Measurements from ENCODE around the gene EHMT1. TPM values are rescaled to one million over a fixed set of nuclear protein-coding genes. Genes with fewer than 3 reads are reported as not detected.
"Not testable (repeated sequence)": the region's sequence is repeated elsewhere in the genome, so short reads cannot be mapped to it uniquely, and the experiment has no call there.

Gene EHMT1
- total RNA-seq, 1 donor from 2014 or later, result 159 TPM

- TF ChIP-seq CTCF (IDR thresholded peaks at IDR 0.05; ENCODE audit: unreplicated experiment), result no peak
- Mint-ChIP-seq H3K4me3 (ENCODE audit: low read depth) (no peak overlapping the region), H3K27ac (peak overlapping the region; percentile 79), H3K4me1 (ENCODE audit: low read depth) (peaks cover 1% of the 10 kb centered on the region), H3K27me3 (no peaks in the 10 kb centered on the region), H3K9me3 (ENCODE audit: low read depth) (peaks cover 3% of the 10 kb centered on the region), H3K36me3 (ENCODE audit: insufficient read depth) (peaks cover 26% of the 10 kb centered on the region)
- DNase-seq (ENCODE audit: low spot score, unreplicated experiment), result no peak
These were observed 91.9 kb downstream of the EHMT1 start for GRCh38 chr9:137710704-137711103.

GRCh38 chr9:137711678-137712105 is 92.9 kb downstream of the EHMT1 start:
- peaks cover 1% of the 10 kb centered on the region for H3K4me1 Mint-ChIP-seq (ENCODE audit: low read depth)
- no peak overlapping the region for H3K4me3 Mint-ChIP-seq (ENCODE audit: low read depth)
- peaks cover 31% of the 10 kb centered on the region for H3K36me3 Mint-ChIP-seq (ENCODE audit: insufficient read depth)
- no peak overlapping the region for H3K27ac Mint-ChIP-seq
- H3K27me3 Mint-ChIP-seq, result no peaks in the 10 kb centered on the region
- no peak for DNase-seq (ENCODE audit: low spot score, unreplicated experiment)
- no peak for TF ChIP-seq CTCF (IDR thresholded peaks at IDR 0.05; ENCODE audit: unreplicated experiment)
- peaks cover 3% of the 10 kb centered on the region for H3K9me3 Mint-ChIP-seq (ENCODE audit: low read depth)

- Mint-ChIP-seq H3K27me3 (no peaks in the 10 kb centered on the region), H3K27ac (peak overlapping the region; percentile 87), H3K9me3 (ENCODE audit: low read depth) (peaks cover 3% of the 10 kb centered on the region), H3K4me1 (ENCODE audit: low read depth) (no peaks in the 10 kb centered on the region), H3K36me3 (ENCODE audit: insufficient read depth) (peaks cover 51% of the 10 kb centered on the region), H3K4me3 (ENCODE audit: low read depth) (no peak overlapping the region)
- no peak for DNase-seq (ENCODE audit: low spot score, unreplicated experiment)
- no peak for TF ChIP-seq CTCF (IDR thresholded peaks at IDR 0.05; ENCODE audit: unreplicated experiment)
These were observed 96.5 kb downstream of the EHMT1 start for GRCh38 chr9:137715321-137715720.

GRCh38 chr9:137715866-137716693 is 97.3 kb downstream of the EHMT1 start:
- not testable (repeated sequence) for H3K4me3 Mint-ChIP-seq (ENCODE audit: low read depth); H3K9me3 Mint-ChIP-seq (ENCODE audit: low read depth); H3K4me1 Mint-ChIP-seq (ENCODE audit: low read depth); H3K27me3 Mint-ChIP-seq; DNase-seq (ENCODE audit: low spot score, unreplicated experiment)
- Mint-ChIP-seq H3K27ac (peak overlapping the region; percentile 20), H3K36me3 (ENCODE audit: insufficient read depth) (peaks cover 49% of the 10 kb centered on the region)

- Mint-ChIP-seq H3K27ac (peak overlapping the region; percentile 77), H3K27me3 (no peaks in the 10 kb centered on the region), H3K9me3 (ENCODE audit: low read depth) (peaks cover 6% of the 10 kb centered on the region), H3K4me1 (ENCODE audit: low read depth) (peaks cover 3% of the 10 kb centered on the region), H3K4me3 (ENCODE audit: low read depth) (no peak overlapping the region), H3K36me3 (ENCODE audit: insufficient read depth) (peaks cover 50% of the 10 kb centered on the region)
- no peak for TF ChIP-seq CTCF (IDR thresholded peaks at IDR 0.05; ENCODE audit: unreplicated experiment)
- DNase-seq (ENCODE audit: low spot score, unreplicated experiment), result no peak
These were observed 98.0 kb downstream of the EHMT1 start for GRCh38 chr9:137716694-137717287.
